Activated CD8-positive, alpha-beta T cell treated with anti-CD3 and anti-CD28 coated beads for 36 hours (primary cell): ENCODE data around the gene TXNDC2. TPM values are rescaled to one million over a fixed set of nuclear protein-coding genes. Genes with fewer than 3 reads are reported as not detected.

Experiments used
- ATAC-seq: fragments of 200-7000 bp; cut with Tn5 transposase; one replicate; pipeline ENCODE4 v1.10.0; 2021; ENCODE audit warnings: mild to moderate bottlenecking, moderate library complexity
- CTCF ChIA-PET: fragments of 350-600 bp; sonication (Branson Sonifier 250); formaldehyde crosslinking; loops from one replicate; lab custom pipeline; 2021; ENCODE audit warnings: antibody characterized with exemption; lab: Charles Lee
- POLR2A ChIA-PET: fragments of 350-600 bp; sonication (Branson Sonifier 250); formaldehyde crosslinking; loops from one replicate; lab custom pipeline; 2021; ENCODE audit warnings: antibody characterized with exemption; lab: Charles Lee
- DNase-seq: peaks from one replicate; pipeline ENCODE4 v3.0.0-alpha.2; 2020
- H3K27ac Mint-ChIP-seq: one replicate; pipeline ENCODE4 v1.8.0; 2021; ENCODE audit warnings: mild to moderate bottlenecking, mixed read lengths
- H3K27me3 Mint-ChIP-seq: one replicate; pipeline ENCODE4 v1.8.0; 2021; ENCODE audit warnings: mixed read lengths
- H3K36me3 Mint-ChIP-seq: one replicate; pipeline ENCODE4 v1.8.0; 2021; ENCODE audit warnings: low read depth, mixed read lengths
- H3K4me1 Mint-ChIP-seq: one replicate; pipeline ENCODE4 v1.8.0; 2021; ENCODE audit warnings: low read depth, mixed read lengths
- H3K4me3 Mint-ChIP-seq: one replicate; pipeline ENCODE4 v1.8.0; 2021; ENCODE audit warnings: mild to moderate bottlenecking, moderate library complexity, mixed read lengths
- H3K9me3 Mint-ChIP-seq: one replicate; pipeline ENCODE4 v1.8.0; 2021; ENCODE audit warnings: mixed read lengths
- CTCF ChIP-seq: fragments of 200-600 bp; IDR thresholded peaks from one replicate; pipeline ENCODE4 v1.8.0; 2022; ENCODE audit warnings: antibody characterized with exemption, mild to moderate bottlenecking
- intact Hi-C: fragments of 100-400 bp; cut with micrococcal nuclease; formaldehyde crosslinking; loops from one replicate; pipeline ENCODE4 v1.10.0; 2022
- total RNA-seq, 2 experiments: library from RNA; stranded (reverse); gene quantifications; one replicate each; pipeline ENCODE4 v1.2.3, GENCODE V29; 2021

TXNDC2 gene
- total RNA-seq, 2 experiments from 2014 or later: not detected

DNA sequence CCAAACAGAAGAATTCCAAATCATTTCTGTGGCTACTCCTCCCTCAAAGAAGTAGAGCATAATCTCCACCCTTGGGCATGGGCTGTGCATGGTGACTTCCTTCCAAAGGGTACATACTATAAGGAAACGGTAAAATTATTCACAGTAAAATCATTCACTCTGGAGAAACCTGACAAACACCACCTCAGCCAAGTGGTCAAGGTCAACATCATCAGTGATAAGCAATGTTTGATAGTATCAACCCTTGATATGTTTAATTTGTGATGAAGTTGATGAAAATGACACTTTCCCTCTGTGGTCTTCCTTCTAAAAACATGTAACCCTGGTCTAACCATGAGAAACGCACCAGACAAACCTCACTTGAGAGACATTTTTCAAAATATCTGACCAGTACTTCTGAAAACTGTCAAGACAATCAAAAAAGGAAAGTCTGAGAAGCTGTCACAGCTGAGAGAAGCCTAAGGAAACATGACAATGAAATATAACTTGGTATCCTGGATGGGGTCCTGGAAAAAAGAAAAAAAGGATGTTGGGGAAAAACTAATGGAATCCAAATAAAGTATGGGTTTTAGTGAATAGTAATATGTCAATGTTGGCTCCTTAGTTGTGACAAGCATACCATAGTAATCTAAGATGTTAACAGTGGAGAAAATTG lies 9.4 kb upstream of the TXNDC2 start:
- ChIA-PET POLR2A (no interaction called here), CTCF (no interaction called here)
- no peak for ATAC-seq
- TF ChIP-seq CTCF: no peak
- Mint-ChIP-seq H3K9me3 (no peaks in the 10 kb centered on the region), H3K4me3 (no peak overlapping the region), H3K27ac (no peak overlapping the region), H3K4me1 (peaks cover 11% of the 10 kb centered on the region), H3K36me3 (no peaks in the 10 kb centered on the region), H3K27me3 (peaks cover 6% of the 10 kb centered on the region)
- intact Hi-C loops: no loop called here
- DNase-seq: no peak

DNA sequence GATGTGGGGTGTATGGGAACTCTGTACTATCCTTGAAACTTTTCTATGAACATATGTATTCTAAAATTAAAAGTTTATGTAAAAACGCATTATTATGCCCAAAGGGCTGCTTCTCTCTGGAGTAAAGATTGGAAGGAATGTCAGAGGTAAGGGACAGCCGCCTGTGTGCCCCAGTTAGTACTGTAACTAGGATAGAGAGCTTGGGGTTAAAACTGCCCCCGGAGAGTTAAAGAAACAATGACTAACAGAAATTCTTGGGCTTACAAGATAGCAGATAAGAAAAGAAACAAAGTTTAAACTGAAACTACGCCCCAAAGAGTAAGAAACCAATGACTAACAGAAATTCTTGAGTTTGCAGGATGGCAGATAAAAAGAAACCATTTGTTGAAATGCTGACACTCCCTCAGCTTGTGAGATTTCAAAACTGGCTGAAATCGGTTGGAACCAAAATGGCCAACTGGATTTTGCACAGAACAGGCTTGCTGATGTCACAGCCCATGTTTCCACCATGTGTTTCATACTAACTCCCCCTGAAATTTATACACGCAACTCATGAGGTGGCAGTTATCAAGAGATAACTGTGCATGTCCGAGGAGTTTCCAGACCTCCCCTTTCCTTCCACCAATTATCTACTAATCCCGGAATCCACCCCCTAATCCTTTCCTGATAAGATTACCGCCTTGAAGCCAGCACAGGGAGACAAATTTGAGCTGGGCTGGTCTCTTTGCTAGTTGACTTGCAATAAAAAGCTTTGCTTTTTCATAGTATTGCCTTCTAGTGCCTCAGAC lies 8.7 kb upstream of the TXNDC2 start:
- peak overlapping the region; percentile 4 for H3K27ac Mint-ChIP-seq
- ATAC-seq: peak; percentile 77
- ChIA-PET POLR2A (no interaction called here), CTCF (no interaction called here)
- peaks cover 5% of the 10 kb centered on the region for H3K27me3 Mint-ChIP-seq
- H3K4me1 Mint-ChIP-seq: peaks cover 11% of the 10 kb centered on the region
- DNase-seq: peak; percentile 32
- no peak overlapping the region for H3K4me3 Mint-ChIP-seq
- no peaks in the 10 kb centered on the region for H3K36me3 Mint-ChIP-seq
- H3K9me3 Mint-ChIP-seq: no peaks in the 10 kb centered on the region
- intact Hi-C loops: no loop called here
- no peak for TF ChIP-seq CTCF

GRCh38 chr18:9877655-9878014 lies 8.1 kb upstream of the TXNDC2 start:
- no peaks in the 10 kb centered on the region for H3K36me3 Mint-ChIP-seq
- intact Hi-C loops: no loop called here
- ATAC-seq: no peak
- H3K27me3 Mint-ChIP-seq: peaks cover 5% of the 10 kb centered on the region
- DNase-seq: no peak
- H3K27ac Mint-ChIP-seq: no peak overlapping the region
- ChIA-PET POLR2A (no interaction called here), CTCF (no interaction called here)
- TF ChIP-seq CTCF: no peak
- no peaks in the 10 kb centered on the region for H3K9me3 Mint-ChIP-seq
- H3K4me3 Mint-ChIP-seq: no peak overlapping the region
- H3K4me1 Mint-ChIP-seq: peaks cover 11% of the 10 kb centered on the region

- ChIA-PET POLR2A (interaction anchor here (0.6 to 0.7 kb wide), 2 partner anchors 35 to 92 kb away, joined by 3 read pairs; no protein-coding TSS in a partner anchor), CTCF (no interaction called here)
- DNase-seq: no peak
- intact Hi-C loops: no loop called here
- no peaks in the 10 kb centered on the region for H3K9me3 Mint-ChIP-seq
- TF ChIP-seq CTCF: no peak
- no peak overlapping the region for H3K4me3 Mint-ChIP-seq
- no peak overlapping the region for H3K27ac Mint-ChIP-seq
- peaks cover 5% of the 10 kb centered on the region for H3K27me3 Mint-ChIP-seq
- H3K36me3 Mint-ChIP-seq: no peaks in the 10 kb centered on the region
- no peak for ATAC-seq
- peaks cover 11% of the 10 kb centered on the region for H3K4me1 Mint-ChIP-seq
Measured at GRCh38 chr18:9878095-9878494, 7.7 kb upstream of the TXNDC2 start.

GRCh38 chr18:9878783-9879242 lies 7.0 kb upstream of the TXNDC2 start:
- ChIA-PET POLR2A (interaction anchor here (0.7 kb wide), 1 partner anchor 34 kb away, joined by 3 read pairs; no protein-coding TSS in a partner anchor), CTCF (no interaction called here)
- ATAC-seq (no peak), DNase-seq (no peak)
- intact Hi-C loops: no loop called here
- H3K36me3 Mint-ChIP-seq: no peaks in the 10 kb centered on the region
- peaks cover 11% of the 10 kb centered on the region for H3K4me1 Mint-ChIP-seq
- H3K9me3 Mint-ChIP-seq: no peaks in the 10 kb centered on the region
- H3K27me3 Mint-ChIP-seq: peaks cover 5% of the 10 kb centered on the region
- no peak for TF ChIP-seq CTCF
- no peak overlapping the region for H3K4me3 Mint-ChIP-seq
- H3K27ac Mint-ChIP-seq: no peak overlapping the region
